NK-92 treated with Interleukin-12 subunit alpha and Interleukin-12 subunit beta, amount 100 ng/mL, for 24 hours (cell line): ENCODE measurements around the gene EPS8.
"Not testable (repeated sequence)": the region's sequence is repeated elsewhere in the genome, so short reads cannot be mapped to it uniquely, and the experiment has no call there.

Experiments
- DNase-seq: peaks from one replicate; lab custom pipeline; 2025; lab: John Stamatoyannopoulos, UW

EPS8 gene

GRCh38 chr12:15756822-15757221 is 32.4 kb downstream of the EPS8 start:
- DNase-seq: no peak

- DNase-seq: no peak
Observed at GRCh38 chr12:15754233-15754632, 35.0 kb downstream of the EPS8 start.

GRCh38 chr12:15752785-15753184 is 36.4 kb downstream of the EPS8 start:
- DNase-seq: no peak

- no peak for DNase-seq
Observed at GRCh38 chr12:15751741-15752140, 37.4 kb downstream of the EPS8 start.

GRCh38 chr12:15749937-15750336 is 39.3 kb downstream of the EPS8 start:
- no peak for DNase-seq

- not testable (repeated sequence) for DNase-seq
Observed at GRCh38 chr12:15741870-15742269, 47.3 kb downstream of the EPS8 start.

GRCh38 chr12:15741082-15741481 is 48.1 kb downstream of the EPS8 start:
- no peak for DNase-seq

- not testable (repeated sequence) for DNase-seq
Observed at GRCh38 chr12:15740389-15740788, 48.8 kb downstream of the EPS8 start.

- DNase-seq: no peak
Observed at GRCh38 chr12:15738438-15739015, 50.7 kb downstream of the EPS8 start.

GRCh38 chr12:15735837-15736615 is 53.2 kb downstream of the EPS8 start:
- DNase-seq: no peak

- DNase-seq: no peak
Observed at GRCh38 chr12:15733136-15733535, 56.1 kb downstream of the EPS8 start.

GRCh38 chr12:15732341-15733061 is 56.7 kb downstream of the EPS8 start:
- DNase-seq: no peak

- DNase-seq: no peak
Observed at GRCh38 chr12:15731940-15732339, 57.2 kb downstream of the EPS8 start.

GRCh38 chr12:15729097-15729496 is 60.1 kb downstream of the EPS8 start:
- DNase-seq: no peak

GRCh38 chr12:15728118-15728598 is 61.0 kb downstream of the EPS8 start:
- no peak for DNase-seq

GRCh38 chr12:15726878-15727150 is 62.4 kb downstream of the EPS8 start:
- no peak for DNase-seq

- no peak for DNase-seq
Observed at GRCh38 chr12:15726027-15726877, 62.9 kb downstream of the EPS8 start.

- no peak for DNase-seq
Observed at GRCh38 chr12:15722951-15723350, 66.2 kb downstream of the EPS8 start.

GRCh38 chr12:15721316-15722115 is 67.7 kb downstream of the EPS8 start:
- no peak for DNase-seq

- no peak for DNase-seq
Observed at GRCh38 chr12:15720295-15720694, 68.9 kb downstream of the EPS8 start.

GRCh38 chr12:15719230-15719629 is 70.0 kb downstream of the EPS8 start:
- DNase-seq: no peak
